ENCODE data around the gene RPL11.

- no peak for TF ChIP-seq PATZ1 (CRISPR knock-in tag; IDR thresholded peaks at IDR 0.05; ENCODE audit: borderline replicate concordance)
- TF ChIP-seq BACH2 (CRISPR knock-in tag; IDR thresholded peaks at IDR 0.05; ENCODE audit: borderline replicate concordance): no peak
- TF ChIP-seq GLIS3 (CRISPR knock-in tag; IDR thresholded peaks at IDR 0.05): no peak
- no peak for TF ChIP-seq ZFP3 (CRISPR knock-in tag; IDR thresholded peaks at IDR 0.05)
- TF ChIP-seq ARNTL (CRISPR knock-in tag; IDR thresholded peaks at IDR 0.05; ENCODE audit: borderline replicate concordance, low read depth): no peak
- no peak for TF ChIP-seq TOX (CRISPR knock-in tag; IDR thresholded peaks at IDR 0.05; ENCODE audit: borderline replicate concordance)
- no peak for TF ChIP-seq ZFP30 (CRISPR knock-in tag; IDR thresholded peaks at IDR 0.05)
Measured at GRCh38 chr1:23667411-23667810, 24.2 kb upstream of the RPL11 start.
